SK-N-SH (cell line): Measurements from ENCODE around the gene ADCYAP1R1. TPM values are rescaled to one million over a fixed set of nuclear protein-coding genes. Genes with fewer than 3 reads are reported as not detected.

Source experiments
- CTCF ChIA-PET: fragments of 300-600, 350-600 bp; formaldehyde crosslinking; extraction: SDS; loops from one replicate; lab custom pipeline; 2021; lab: Yijun Ruan, JAX
- POLR2A ChIA-PET: fragments of 350-600 bp; sonication (Branson Sonifier 250); formaldehyde crosslinking; extraction: SDS; loops from one replicate; lab custom pipeline; 2020; ENCODE audit warnings: antibody characterized with exemption, inconsistent platforms; lab: Yijun Ruan, JAX
- DNase-seq: peaks from one replicate; pipeline ENCODE4 v3.0.0; 2012
- H2AFZ ChIP-seq: fragments of 200-600 bp; sonication (generic); 2 replicates; pipeline ENCODE4 v1.8.1; 2016; ENCODE audit warnings: antibody characterized with exemption, mild to moderate bottlenecking, low read depth
- H3F3A ChIP-seq: fragments of 200-600 bp; sonication (generic); replicated peaks from 2 replicates; pipeline ENCODE3; 2016; ENCODE audit warnings: antibody characterized with exemption, mild to moderate bottlenecking; ENCODE audit not compliant: insufficient read depth
- H3K27ac ChIP-seq, 2 experiments: fragments of 200-500 bp in 1 of 2; fragments of 200-600 bp in 1 of 2; sonication (Bioruptor generic) in 1 of 2; sonication (generic), shearing (Covaris generic) in 1 of 2; 2 replicates each; pipeline versions ENCODE4 v1.5.1 to v1.6.1; 2014 to 2016; ENCODE audit warnings: low read depth in 2 of 2, inconsistent platforms in 1 of 2, low read length in 1 of 2, mild to moderate bottlenecking in 1 of 2, mixed read lengths in 1 of 2
- H3K27me3 ChIP-seq: fragments of 200-600 bp; sonication (generic), shearing (Covaris generic); 2 replicates; pipeline ENCODE4 v1.6.1; 2016; ENCODE audit warnings: mixed run types; ENCODE audit not compliant: insufficient read depth
- H3K36me3 ChIP-seq, 2 experiments: fragments of 200-500 bp in 1 of 2; fragments of 200-600 bp in 1 of 2; sonication (Bioruptor generic) in 1 of 2; sonication (generic) in 1 of 2; replicated peaks in 1 of 2; 2 replicates each; pipeline versions ENCODE3 to v1.5.1; 2014 to 2016; ENCODE audit warnings: low read length in 1 of 2, mild to moderate bottlenecking in 1 of 2; ENCODE audit not compliant: insufficient read depth in 2 of 2, control insufficient read depth in 1 of 2
- H3K4me1 ChIP-seq, 2 experiments: fragments of 200-500 bp in 1 of 2; fragments of 200-600 bp in 1 of 2; sonication (Bioruptor generic) in 1 of 2; sonication (generic), shearing (Covaris generic) in 1 of 2; 2 replicates each; pipeline versions ENCODE4 v1.5.1 to v1.6.1; 2014 to 2016; ENCODE audit warnings: low read depth in 1 of 2, low read length in 1 of 2, mixed run types in 1 of 2; ENCODE audit not compliant: insufficient read depth in 2 of 2, control insufficient read depth in 1 of 2
- H3K4me2 ChIP-seq: fragments of 200-600 bp; sonication (generic), shearing (Covaris generic); 2 replicates; pipeline ENCODE4 v1.6.1; 2017; ENCODE audit warnings: mixed run types
- H3K4me3 ChIP-seq, 2 experiments: fragments of 200-500 bp in 1 of 2; fragments of 200-600 bp in 1 of 2; sonication (Bioruptor generic) in 1 of 2; sonication (generic), shearing (Covaris generic) in 1 of 2; 2 replicates each; pipeline versions ENCODE4 v1.5.1 to v1.8.1; 2014 to 2016; ENCODE audit warnings: low read depth in 2 of 2, inconsistent platforms in 1 of 2, low read length in 1 of 2, mild to moderate bottlenecking in 1 of 2, mixed read lengths in 1 of 2, moderate library complexity in 1 of 2
- H3K79me2 ChIP-seq: fragments of 200-600 bp; sonication (generic); 2 replicates; pipeline ENCODE4 v1.8.1; 2017; ENCODE audit warnings: mild to moderate bottlenecking; ENCODE audit not compliant: insufficient read depth
- H3K9ac ChIP-seq: fragments of 200-600 bp; sonication (generic); 2 replicates; pipeline ENCODE4 v1.6.1; 2017; ENCODE audit warnings: mixed run types
- H3K9me2 ChIP-seq: fragments of 200-600 bp; sonication (generic); 2 replicates; pipeline ENCODE4 v1.6.1; 2017; ENCODE audit warnings: mixed run types
- H3K9me3 ChIP-seq: fragments of 200-600 bp; sonication (generic); 2 replicates; pipeline ENCODE4 v1.6.1; 2017; ENCODE audit warnings: mixed run types, mild to moderate bottlenecking, moderate library complexity
- H4K20me1 ChIP-seq: fragments of 200-600 bp; sonication (generic); 2 replicates; pipeline ENCODE4 v1.6.1; 2017; ENCODE audit warnings: mild to moderate bottlenecking, mixed run types; ENCODE audit not compliant: insufficient read depth
- CHD2 ChIP-seq: fragments of 150-350 bp; IDR thresholded peaks from 2 replicates; pipeline ENCODE4 v1.6.1; 2018; ENCODE audit warnings: low read length; ENCODE audit not compliant: partially characterized antibody
- FOXJ3 ChIP-seq: sonication (generic); formaldehyde crosslinking; IDR thresholded peaks from 2 replicates; pipeline ENCODE4 v1.5.1; 2020; ENCODE audit warnings: mild to moderate bottlenecking, missing genetic modification reagents
- FOXM1 ChIP-seq: IDR thresholded peaks from 2 replicates; pipeline ENCODE4 v1.4.0; 2012; ENCODE audit warnings: low read depth, mild to moderate bottlenecking
- GABPA ChIP-seq: IDR thresholded peaks from 2 replicates; pipeline ENCODE4 v1.4.0; 2012; ENCODE audit warnings: low read depth, mild to moderate bottlenecking
- JUND ChIP-seq: IDR thresholded peaks from 2 replicates; pipeline ENCODE4 v1.4.0; 2012
- NRF1 ChIP-seq: IDR thresholded peaks from 2 replicates; pipeline ENCODE4 v1.6.1; 2012; ENCODE audit warnings: low read depth, mild to moderate bottlenecking, low read length
- POLR2AphosphoS5 ChIP-seq: IDR thresholded peaks from 2 replicates; pipeline ENCODE4 v1.6.1; 2012; ENCODE audit warnings: low read depth, low read length
- SIN3A ChIP-seq: IDR thresholded peaks from 2 replicates; pipeline ENCODE4 v1.6.1; 2012; ENCODE audit warnings: low read depth, mild to moderate bottlenecking, low read length, moderate library complexity, borderline replicate concordance
- SMC3 ChIP-seq: IDR thresholded peaks from 2 replicates; pipeline ENCODE4 v1.6.1; 2012; ENCODE audit warnings: low read depth, low read length, improper control_type of control experiment
- TAF1 ChIP-seq: IDR thresholded peaks from 2 replicates; pipeline ENCODE4 v1.6.1; 2012; ENCODE audit warnings: low read depth, mild to moderate bottlenecking, low read length, moderate library complexity, borderline replicate concordance
- TCF12 ChIP-seq: IDR thresholded peaks from 2 replicates; pipeline ENCODE4 v1.4.0; 2012
- TEAD4 ChIP-seq: IDR thresholded peaks from 2 replicates; pipeline ENCODE4 v1.4.0; 2012; ENCODE audit warnings: mild to moderate bottlenecking, borderline replicate concordance; ENCODE audit not compliant: insufficient read depth
- USF2 ChIP-seq: fragments of 150-350 bp; IDR thresholded peaks from 2 replicates; pipeline ENCODE4 v1.6.1; 2017; ENCODE audit warnings: antibody characterized with exemption, low read length, low read depth, borderline replicate concordance
- WGBS: methylation state at CpG from one replicate; pipeline ENCODE4 v1.1.6; 2017; ENCODE audit warnings: low lambda C conversion rate; 5-methylcytosine and 5-hydroxymethylcytosine counted together
- polyA plus RNA-seq, 3 experiments: library from polyadenylated mRNA; depleted of rRNA; stranded (reverse); fragments of >200 nt; gene quantifications; 2 replicates each; pipeline ENCODE4 v1.2.3, GENCODE V29; 2012
- TF ChIP-seq, protein P1 (sequence below): IDR thresholded peaks from 2 replicates; pipeline ENCODE4 v1.6.1; 2012; ENCODE audit warnings: mild to moderate bottlenecking, low read depth, low read length, moderate library complexity
- TF ChIP-seq, protein P2 (sequence below): fragments of 200-600 bp; sonication (generic); IDR thresholded peaks from 2 replicates; pipeline ENCODE4 v1.6.1; 2017; ENCODE audit warnings: antibody characterized with exemption, mild to moderate bottlenecking, moderate library complexity
- TF ChIP-seq, protein P3 (sequence below): IDR thresholded peaks from 2 replicates; pipeline ENCODE4 v1.4.0; 2012; ENCODE audit warnings: low read depth

Gene ADCYAP1R1
- polyA plus RNA-seq, 1 of the 3 experiments (the other 2 are of a cell fraction) = 0.08 TPM

- TF ChIP-seq, protein P1, sequence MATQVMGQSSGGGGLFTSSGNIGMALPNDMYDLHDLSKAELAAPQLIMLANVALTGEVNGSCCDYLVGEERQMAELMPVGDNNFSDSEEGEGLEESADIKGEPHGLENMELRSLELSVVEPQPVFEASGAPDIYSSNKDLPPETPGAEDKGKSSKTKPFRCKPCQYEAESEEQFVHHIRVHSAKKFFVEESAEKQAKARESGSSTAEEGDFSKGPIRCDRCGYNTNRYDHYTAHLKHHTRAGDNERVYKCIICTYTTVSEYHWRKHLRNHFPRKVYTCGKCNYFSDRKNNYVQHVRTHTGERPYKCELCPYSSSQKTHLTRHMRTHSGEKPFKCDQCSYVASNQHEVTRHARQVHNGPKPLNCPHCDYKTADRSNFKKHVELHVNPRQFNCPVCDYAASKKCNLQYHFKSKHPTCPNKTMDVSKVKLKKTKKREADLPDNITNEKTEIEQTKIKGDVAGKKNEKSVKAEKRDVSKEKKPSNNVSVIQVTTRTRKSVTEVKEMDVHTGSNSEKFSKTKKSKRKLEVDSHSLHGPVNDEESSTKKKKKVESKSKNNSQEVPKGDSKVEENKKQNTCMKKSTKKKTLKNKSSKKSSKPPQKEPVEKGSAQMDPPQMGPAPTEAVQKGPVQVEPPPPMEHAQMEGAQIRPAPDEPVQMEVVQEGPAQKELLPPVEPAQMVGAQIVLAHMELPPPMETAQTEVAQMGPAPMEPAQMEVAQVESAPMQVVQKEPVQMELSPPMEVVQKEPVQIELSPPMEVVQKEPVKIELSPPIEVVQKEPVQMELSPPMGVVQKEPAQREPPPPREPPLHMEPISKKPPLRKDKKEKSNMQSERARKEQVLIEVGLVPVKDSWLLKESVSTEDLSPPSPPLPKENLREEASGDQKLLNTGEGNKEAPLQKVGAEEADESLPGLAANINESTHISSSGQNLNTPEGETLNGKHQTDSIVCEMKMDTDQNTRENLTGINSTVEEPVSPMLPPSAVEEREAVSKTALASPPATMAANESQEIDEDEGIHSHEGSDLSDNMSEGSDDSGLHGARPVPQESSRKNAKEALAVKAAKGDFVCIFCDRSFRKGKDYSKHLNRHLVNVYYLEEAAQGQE = no peak
- TF ChIP-seq JUND (no peak), GABPA (no peak), CHD2 (no peak), USF2 (no peak), FOXJ3 (CRISPR knock-in tag) (no peak)
- TF ChIP-seq, protein P2, sequence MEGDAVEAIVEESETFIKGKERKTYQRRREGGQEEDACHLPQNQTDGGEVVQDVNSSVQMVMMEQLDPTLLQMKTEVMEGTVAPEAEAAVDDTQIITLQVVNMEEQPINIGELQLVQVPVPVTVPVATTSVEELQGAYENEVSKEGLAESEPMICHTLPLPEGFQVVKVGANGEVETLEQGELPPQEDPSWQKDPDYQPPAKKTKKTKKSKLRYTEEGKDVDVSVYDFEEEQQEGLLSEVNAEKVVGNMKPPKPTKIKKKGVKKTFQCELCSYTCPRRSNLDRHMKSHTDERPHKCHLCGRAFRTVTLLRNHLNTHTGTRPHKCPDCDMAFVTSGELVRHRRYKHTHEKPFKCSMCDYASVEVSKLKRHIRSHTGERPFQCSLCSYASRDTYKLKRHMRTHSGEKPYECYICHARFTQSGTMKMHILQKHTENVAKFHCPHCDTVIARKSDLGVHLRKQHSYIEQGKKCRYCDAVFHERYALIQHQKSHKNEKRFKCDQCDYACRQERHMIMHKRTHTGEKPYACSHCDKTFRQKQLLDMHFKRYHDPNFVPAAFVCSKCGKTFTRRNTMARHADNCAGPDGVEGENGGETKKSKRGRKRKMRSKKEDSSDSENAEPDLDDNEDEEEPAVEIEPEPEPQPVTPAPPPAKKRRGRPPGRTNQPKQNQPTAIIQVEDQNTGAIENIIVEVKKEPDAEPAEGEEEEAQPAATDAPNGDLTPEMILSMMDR = no peak
Measured at GRCh38 chr7:31079126-31079823, 27.2 kb downstream of the ADCYAP1R1 start (continued).

DNA sequence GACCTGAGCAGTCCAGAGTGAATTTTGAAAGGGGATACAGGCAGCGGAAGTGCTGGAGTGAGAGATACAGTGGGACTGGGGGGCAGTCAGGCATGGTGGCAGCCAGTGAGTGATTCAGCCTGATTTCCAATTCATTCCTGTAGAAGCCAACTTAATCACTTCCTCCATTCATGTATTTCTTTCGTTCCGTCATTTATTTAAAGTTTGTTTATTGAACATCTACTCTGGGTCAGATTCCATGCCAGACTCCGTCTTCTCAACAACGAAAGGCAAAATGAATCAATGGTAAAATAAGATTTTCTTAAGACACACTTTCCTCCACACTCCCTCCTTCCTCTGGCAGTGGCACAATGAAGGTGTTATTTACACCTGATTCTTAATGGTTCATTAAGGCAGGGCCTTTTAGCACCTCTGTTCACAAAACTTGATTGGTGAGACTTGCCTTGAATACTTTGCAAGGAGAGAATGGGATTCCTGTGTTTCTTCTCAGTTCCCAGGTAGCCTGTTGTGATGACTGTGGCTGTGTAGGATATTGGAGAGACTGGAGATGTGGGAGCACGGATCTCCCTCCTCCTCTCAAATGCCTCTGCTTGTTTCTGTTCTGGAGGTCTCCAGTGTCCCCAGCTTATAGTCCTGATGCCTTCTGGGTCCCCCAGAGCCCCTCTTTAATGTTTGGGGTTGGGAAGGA, 27.9 kb downstream of the ADCYAP1R1 start:
- WGBS = 49% methylated on average over 6 of the region's 6 CpGs
- H3K9ac ChIP-seq = no peak overlapping the region
- POLR2A ChIA-PET = no interaction called here
- H3K9me2 ChIP-seq = no peaks in the 10 kb centered on the region
- TF ChIP-seq TEAD4 (no peak), SMC3 (no peak), SIN3A (no peak), NRF1 (no peak), TCF12 (no peak), TAF1 (no peak), POLR2AphosphoS5 (no peak), FOXM1 (no peak)
- TF ChIP-seq, protein P3, sequence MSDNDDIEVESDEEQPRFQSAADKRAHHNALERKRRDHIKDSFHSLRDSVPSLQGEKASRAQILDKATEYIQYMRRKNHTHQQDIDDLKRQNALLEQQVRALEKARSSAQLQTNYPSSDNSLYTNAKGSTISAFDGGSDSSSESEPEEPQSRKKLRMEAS = no peak
- TF ChIP-seq, all 33 proteins: peak for 0
- Histone ChIP-seq H3K27me3 (peaks cover 33% of the 10 kb centered on the region; the same call in 1 of the 2 replicates), H3K9me3 (no peaks in the 10 kb centered on the region), H3K4me1 (no peaks in the 10 kb centered on the region; a peak in 1 of 4 replicates), H3K27ac (no peak overlapping the region), H3K4me2 (no peak overlapping the region), H3K36me3 (no peaks in the 10 kb centered on the region), H3K79me2 (no peaks in the 10 kb centered on the region), H2AFZ (no peak overlapping the region), H3K4me3 (no peak overlapping the region), H3F3A (no peaks in the 10 kb centered on the region), H4K20me1 (no peaks in the 10 kb centered on the region)
- CTCF ChIA-PET = interaction anchor here (1.0 kb wide), 1 partner anchor 96 kb away, joined by 4 read pairs; no protein-coding TSS in a partner anchor
- no peak for DNase-seq
